ENCODE data around the gene PDXP.

DNA sequence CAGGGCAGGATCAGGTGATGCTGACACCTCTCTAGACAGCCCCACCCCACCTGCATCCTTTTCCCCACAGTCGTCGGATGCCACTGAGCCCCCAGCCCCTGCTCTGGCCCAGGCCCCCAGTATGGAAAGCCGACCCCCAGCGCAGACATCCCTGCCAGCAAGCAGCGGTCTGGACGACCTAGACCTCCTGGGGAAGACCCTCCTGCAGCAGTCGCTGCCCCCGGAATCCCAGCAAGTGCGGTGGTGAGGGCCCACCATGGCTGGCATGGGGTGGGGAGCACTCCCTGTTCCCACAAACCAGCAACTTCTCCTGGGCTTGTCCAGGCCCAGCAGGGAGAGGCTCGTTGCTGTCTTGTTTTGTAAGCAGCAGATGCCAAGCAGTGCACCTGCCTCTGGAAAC is 28.6 kb upstream of the PDXP start:
- TF ChIP-seq, protein P1, sequence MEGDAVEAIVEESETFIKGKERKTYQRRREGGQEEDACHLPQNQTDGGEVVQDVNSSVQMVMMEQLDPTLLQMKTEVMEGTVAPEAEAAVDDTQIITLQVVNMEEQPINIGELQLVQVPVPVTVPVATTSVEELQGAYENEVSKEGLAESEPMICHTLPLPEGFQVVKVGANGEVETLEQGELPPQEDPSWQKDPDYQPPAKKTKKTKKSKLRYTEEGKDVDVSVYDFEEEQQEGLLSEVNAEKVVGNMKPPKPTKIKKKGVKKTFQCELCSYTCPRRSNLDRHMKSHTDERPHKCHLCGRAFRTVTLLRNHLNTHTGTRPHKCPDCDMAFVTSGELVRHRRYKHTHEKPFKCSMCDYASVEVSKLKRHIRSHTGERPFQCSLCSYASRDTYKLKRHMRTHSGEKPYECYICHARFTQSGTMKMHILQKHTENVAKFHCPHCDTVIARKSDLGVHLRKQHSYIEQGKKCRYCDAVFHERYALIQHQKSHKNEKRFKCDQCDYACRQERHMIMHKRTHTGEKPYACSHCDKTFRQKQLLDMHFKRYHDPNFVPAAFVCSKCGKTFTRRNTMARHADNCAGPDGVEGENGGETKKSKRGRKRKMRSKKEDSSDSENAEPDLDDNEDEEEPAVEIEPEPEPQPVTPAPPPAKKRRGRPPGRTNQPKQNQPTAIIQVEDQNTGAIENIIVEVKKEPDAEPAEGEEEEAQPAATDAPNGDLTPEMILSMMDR (IDR thresholded peaks at IDR 0.05) = no peak
- TF ChIP-seq POLR2A (IDR thresholded peaks at IDR 0.05) = no peak

All from esophagus squamous epithelium (tissue), 4 donors.